Testis (tissue), 2 donors: ENCODE measurements around the gene LNP1.

Experiments
- POLR2A ChIP-seq: fragments of 450-650 bp; IDR thresholded peaks from one replicate; pipeline ENCODE4 v1.6.1; 2017; ENCODE audit warnings: antibody characterized with exemption, mild to moderate bottlenecking, moderate library complexity
- TF ChIP-seq, protein P1 (sequence below), 3 experiments: fragments of 450-650 bp in 2 of 3; fragments of 200-600 bp in 1 of 3; sonication (generic) in 1 of 3; IDR thresholded peaks; one replicate each; pipeline ENCODE4 v1.5.1; 2016 to 2019; ENCODE audit warnings: antibody characterized with exemption in 3 of 3, mild to moderate bottlenecking in 2 of 3, moderate library complexity in 1 of 3

GRCh38 chr3:100480081-100480480, 78.7 kb downstream of the LNP1 start:
- TF ChIP-seq, protein P1, sequence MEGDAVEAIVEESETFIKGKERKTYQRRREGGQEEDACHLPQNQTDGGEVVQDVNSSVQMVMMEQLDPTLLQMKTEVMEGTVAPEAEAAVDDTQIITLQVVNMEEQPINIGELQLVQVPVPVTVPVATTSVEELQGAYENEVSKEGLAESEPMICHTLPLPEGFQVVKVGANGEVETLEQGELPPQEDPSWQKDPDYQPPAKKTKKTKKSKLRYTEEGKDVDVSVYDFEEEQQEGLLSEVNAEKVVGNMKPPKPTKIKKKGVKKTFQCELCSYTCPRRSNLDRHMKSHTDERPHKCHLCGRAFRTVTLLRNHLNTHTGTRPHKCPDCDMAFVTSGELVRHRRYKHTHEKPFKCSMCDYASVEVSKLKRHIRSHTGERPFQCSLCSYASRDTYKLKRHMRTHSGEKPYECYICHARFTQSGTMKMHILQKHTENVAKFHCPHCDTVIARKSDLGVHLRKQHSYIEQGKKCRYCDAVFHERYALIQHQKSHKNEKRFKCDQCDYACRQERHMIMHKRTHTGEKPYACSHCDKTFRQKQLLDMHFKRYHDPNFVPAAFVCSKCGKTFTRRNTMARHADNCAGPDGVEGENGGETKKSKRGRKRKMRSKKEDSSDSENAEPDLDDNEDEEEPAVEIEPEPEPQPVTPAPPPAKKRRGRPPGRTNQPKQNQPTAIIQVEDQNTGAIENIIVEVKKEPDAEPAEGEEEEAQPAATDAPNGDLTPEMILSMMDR (IDR thresholded peaks at IDR 0.05): no peak
- TF ChIP-seq POLR2A: no peak
